HepG2 (cell line): Measurements from ENCODE around the gene MARF1. TPM values are rescaled to one million over a fixed set of nuclear protein-coding genes. Genes with fewer than 3 reads are reported as not detected.
A peak's percentile ranks its signal among the peaks of the same experiment; 100 is the strongest.

Source experiments
- AKAP8 ChIP-seq: sonication (generic); formaldehyde crosslinking; IDR thresholded peaks from 2 replicates; pipeline ENCODE4 v1.5.1; 2020; ENCODE audit warnings: mild to moderate bottlenecking, missing genetic modification reagents
- FOSL2 ChIP-seq: sonication (generic); formaldehyde crosslinking; IDR thresholded peaks from 2 replicates; pipeline ENCODE4 v1.4.0; 2020; ENCODE audit warnings: missing genetic modification reagents
- GABPB1 ChIP-seq: IDR thresholded peaks from 2 replicates; pipeline ENCODE4 v1.6.1; 2016; ENCODE audit warnings: mild to moderate bottlenecking, missing genetic modification reagents, moderate library complexity, missing compliant biosample characterization
- HNF1B ChIP-seq: sonication (generic); formaldehyde crosslinking; IDR thresholded peaks from 2 replicates; pipeline ENCODE4 v1.5.1; 2020; ENCODE audit warnings: mild to moderate bottlenecking, moderate library complexity, missing genetic modification reagents
- KAT8 ChIP-seq: IDR thresholded peaks from 2 replicates; pipeline ENCODE4 v1.6.1; 2016; ENCODE audit warnings: missing genetic modification reagents, missing compliant biosample characterization
- KMT2B ChIP-seq: IDR thresholded peaks from 2 replicates; pipeline ENCODE4 v1.6.1; 2016; ENCODE audit warnings: missing genetic modification reagents, missing compliant biosample characterization
- MAFK ChIP-seq, 2 experiments: IDR thresholded peaks in 1 of 2; conservative IDR thresholded peaks in 1 of 2; 2 replicates each; pipeline ENCODE4 v1.6.1; 2011; ENCODE audit warnings: improper control_type of control experiment in 2 of 2, low read length in 2 of 2
- NPAS2 ChIP-seq: sonication (generic); formaldehyde crosslinking; IDR thresholded peaks from 2 replicates; pipeline ENCODE4 v1.8.0; 2022; ENCODE audit warnings: mild to moderate bottlenecking, missing genetic modification reagents, borderline replicate concordance
- RBFOX2 ChIP-seq: fragments of 200-400 bp; formaldehyde crosslinking; IDR thresholded peaks from 2 replicates; pipeline ENCODE4 v1.6.1; 2017; ENCODE audit warnings: low read depth, mild to moderate bottlenecking, low read length
- RFX5 ChIP-seq: IDR thresholded peaks from 2 replicates; pipeline ENCODE4 v1.6.1; 2011; ENCODE audit warnings: low read depth, low read length, improper control_type of control experiment
- SIN3B ChIP-seq: fragments of 150-350 bp; IDR thresholded peaks from 2 replicates; pipeline ENCODE4 v1.6.1; 2014; ENCODE audit warnings: low read length
- SMC3 ChIP-seq: IDR thresholded peaks from 2 replicates; pipeline ENCODE4 v1.6.1; 2011; ENCODE audit warnings: low read length, improper control_type of control experiment
- XRCC5 ChIP-seq: fragments of 200-400 bp; formaldehyde crosslinking; optimal IDR thresholded peaks from 2 replicates; pipeline ENCODE3; 2017; ENCODE audit warnings: mild to moderate bottlenecking, low read length
- ZFP36L1 ChIP-seq: sonication (generic); formaldehyde crosslinking; IDR thresholded peaks from 2 replicates; pipeline ENCODE4 v1.8.0; 2022; ENCODE audit warnings: mild to moderate bottlenecking, missing genetic modification reagents, moderate library complexity
- ZNF234 ChIP-seq: sonication (generic); formaldehyde crosslinking; conservative IDR thresholded peaks from 2 replicates; pipeline ENCODE4 v1.5.1; 2020; ENCODE audit warnings: mild to moderate bottlenecking, missing genetic modification reagents
- ZNF431 ChIP-seq: sonication (generic); formaldehyde crosslinking; IDR thresholded peaks from 2 replicates; pipeline ENCODE4 v1.9.0; 2022; ENCODE audit warnings: missing genetic modification reagents, low read depth, mild to moderate bottlenecking, borderline replicate concordance
- ZNF530 ChIP-seq: sonication (generic); formaldehyde crosslinking; IDR thresholded peaks from 2 replicates; pipeline ENCODE4 v1.5.0; 2020; ENCODE audit warnings: low read depth, mild to moderate bottlenecking, missing genetic modification reagents
- ZNF552 ChIP-seq: sonication (generic); formaldehyde crosslinking; IDR thresholded peaks from 2 replicates; pipeline ENCODE4 v1.9.0; 2022; ENCODE audit warnings: missing genetic modification reagents, mild to moderate bottlenecking, borderline replicate concordance
- ZNF605 ChIP-seq: sonication (generic); formaldehyde crosslinking; IDR thresholded peaks from 2 replicates; pipeline ENCODE4 v1.8.0; 2022; ENCODE audit warnings: mild to moderate bottlenecking, missing genetic modification reagents
- ZNF672 ChIP-seq: sonication (generic); formaldehyde crosslinking; IDR thresholded peaks from 2 replicates; pipeline ENCODE4 v1.8.1; 2022; ENCODE audit warnings: missing genetic modification reagents
- ZSCAN30 ChIP-seq: sonication (generic); formaldehyde crosslinking; IDR thresholded peaks from 2 replicates; pipeline ENCODE4 v1.5.0; 2020; ENCODE audit warnings: mild to moderate bottlenecking, missing genetic modification reagents
- ZZZ3 ChIP-seq: sonication (generic); formaldehyde crosslinking; IDR thresholded peaks from 2 replicates; pipeline ENCODE4 v1.4.0; 2020; ENCODE audit warnings: missing genetic modification reagents, mild to moderate bottlenecking, borderline replicate concordance
- polyA plus RNA-seq, 8 experiments: library from polyadenylated mRNA; depleted of rRNA in 3 of 8; stranded (reverse) in 7 of 8; unstranded in 1 of 8; fragments of >200 nt; fragmentation: Illumina TruSeq in 4 of 8; extraction: Trizol in 4 of 8; gene quantifications; 2 replicates each; pipeline versions ENCODE4 v1.2.1 to v1.2.3, GENCODE V29; 2011 to 2016; ENCODE audit warnings: low read depth in 4 of 8, missing spikeins in 1 of 8, mixed read lengths in 1 of 8; ENCODE audit not compliant: insufficient read depth in 1 of 8
- total RNA-seq, 5 experiments: library from RNA; depleted of rRNA; stranded (reverse); fragments of >200 nt; fragmentation: Illumina TruSeq; extraction: Trizol; gene quantifications; 2 replicates each; pipeline ENCODE4 v1.2.3, GENCODE V29; 2016; ENCODE audit warnings: low read depth in 1 of 5
- TF ChIP-seq, protein P1 (sequence below): IDR thresholded peaks from 2 replicates; pipeline ENCODE4 v1.6.1; 2016
- TF ChIP-seq, protein P2 (sequence below): sonication (generic); formaldehyde crosslinking; IDR thresholded peaks from 2 replicates; pipeline ENCODE4 v1.5.0; 2020; ENCODE audit warnings: missing genetic modification reagents, mild to moderate bottlenecking, borderline replicate concordance
- TF ChIP-seq, protein P3 (sequence below): sonication (generic); formaldehyde crosslinking; IDR thresholded peaks from 2 replicates; pipeline ENCODE4 v1.5.1; 2020; ENCODE audit warnings: missing genetic modification reagents, mild to moderate bottlenecking, borderline replicate concordance

The MARF1 gene
- total and polyA plus RNA-seq, 2 of the 13 experiments (the other 11 are each of a cell fraction or from before 2014, with no cell fraction given): 8.7 to 20.7 TPM

- TF ChIP-seq HNF1B (CRISPR knock-in tag): peak; percentile 97
- TF ChIP-seq MAFK (conservative IDR thresholded peaks at IDR 0.05 in 1 of 2, IDR thresholded peaks at IDR 0.05 in 1 of 2; ENCODE audit: low read length in 2 of 2): no peak
- TF ChIP-seq, protein P1, sequence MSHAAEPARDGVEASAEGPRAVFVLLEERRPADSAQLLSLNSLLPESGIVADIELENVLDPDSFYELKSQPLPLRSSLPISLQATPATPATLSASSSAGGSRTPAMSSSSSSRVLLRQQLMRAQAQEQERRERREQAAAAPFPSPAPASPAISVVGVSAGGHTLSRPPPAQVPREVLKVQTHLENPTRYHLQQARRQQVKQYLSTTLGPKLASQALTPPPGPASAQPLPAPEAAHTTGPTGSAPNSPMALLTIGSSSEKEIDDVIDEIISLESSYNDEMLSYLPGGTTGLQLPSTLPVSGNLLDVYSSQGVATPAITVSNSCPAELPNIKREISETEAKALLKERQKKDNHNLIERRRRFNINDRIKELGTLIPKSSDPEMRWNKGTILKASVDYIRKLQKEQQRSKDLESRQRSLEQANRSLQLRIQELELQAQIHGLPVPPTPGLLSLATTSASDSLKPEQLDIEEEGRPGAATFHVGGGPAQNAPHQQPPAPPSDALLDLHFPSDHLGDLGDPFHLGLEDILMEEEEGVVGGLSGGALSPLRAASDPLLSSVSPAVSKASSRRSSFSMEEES (CRISPR knock-in tag): peak; percentile 94
- TF ChIP-seq, protein P2, sequence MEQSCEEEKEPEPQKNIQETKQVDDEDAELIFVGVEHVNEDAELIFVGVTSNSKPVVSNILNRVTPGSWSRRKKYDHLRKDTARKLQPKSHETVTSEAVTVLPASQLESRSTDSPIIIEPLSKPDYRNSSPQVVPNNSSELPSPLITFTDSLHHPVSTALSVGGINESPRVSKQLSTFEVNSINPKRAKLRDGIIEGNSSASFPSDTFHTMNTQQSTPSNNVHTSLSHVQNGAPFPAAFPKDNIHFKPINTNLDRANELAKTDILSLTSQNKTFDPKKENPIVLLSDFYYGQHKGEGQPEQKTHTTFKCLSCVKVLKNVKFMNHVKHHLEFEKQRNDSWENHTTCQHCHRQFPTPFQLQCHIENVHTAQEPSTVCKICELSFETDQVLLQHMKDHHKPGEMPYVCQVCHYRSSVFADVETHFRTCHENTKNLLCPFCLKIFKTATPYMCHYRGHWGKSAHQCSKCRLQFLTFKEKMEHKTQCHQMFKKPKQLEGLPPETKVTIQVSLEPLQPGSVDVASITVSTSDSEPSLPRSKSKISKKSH: no peak
- TF ChIP-seq, protein P3, sequence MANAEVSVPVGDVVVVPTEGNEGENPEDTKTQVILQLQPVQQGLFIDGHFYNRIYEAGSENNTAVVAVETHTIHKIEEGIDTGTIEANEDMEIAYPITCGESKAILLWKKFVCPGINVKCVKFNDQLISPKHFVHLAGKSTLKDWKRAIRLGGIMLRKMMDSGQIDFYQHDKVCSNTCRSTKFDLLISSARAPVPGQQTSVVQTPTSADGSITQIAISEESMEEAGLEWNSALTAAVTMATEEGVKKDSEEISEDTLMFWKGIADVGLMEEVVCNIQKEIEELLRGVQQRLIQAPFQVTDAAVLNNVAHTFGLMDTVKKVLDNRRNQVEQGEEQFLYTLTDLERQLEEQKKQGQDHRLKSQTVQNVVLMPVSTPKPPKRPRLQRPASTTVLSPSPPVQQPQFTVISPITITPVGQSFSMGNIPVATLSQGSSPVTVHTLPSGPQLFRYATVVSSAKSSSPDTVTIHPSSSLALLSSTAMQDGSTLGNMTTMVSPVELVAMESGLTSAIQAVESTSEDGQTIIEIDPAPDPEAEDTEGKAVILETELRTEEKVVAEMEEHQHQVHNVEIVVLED: peak; percentile 67
- peak; percentile 77 for TF ChIP-seq GABPB1
- TF ChIP-seq AKAP8 (CRISPR knock-in tag): peak; percentile 50; the same call in 1 of the 2 replicates
- no peak for TF ChIP-seq ZNF530
- peak; percentile 97 for TF ChIP-seq KAT8 (CRISPR knock-in tag)
- TF ChIP-seq XRCC5: peak; percentile 98
- TF ChIP-seq ZNF234 (CRISPR knock-in tag): no peak
- peak; percentile 96 for TF ChIP-seq FOSL2 (CRISPR knock-in tag)
- no peak for TF ChIP-seq ZNF552
- TF ChIP-seq SMC3: peak; percentile 76
- no peak for TF ChIP-seq ZNF672
- TF ChIP-seq SIN3B: no peak
- no peak for TF ChIP-seq ZSCAN30 (CRISPR knock-in tag)
- TF ChIP-seq RBFOX2: no peak
- no peak for TF ChIP-seq RFX5
- peak; percentile 94 for TF ChIP-seq ZNF605
- no peak; the same call in 1 of the 2 replicates for TF ChIP-seq ZFP36L1 (CRISPR knock-in tag)
- peak; percentile 90; the same call in 1 of the 2 replicates for TF ChIP-seq ZNF431 (CRISPR knock-in tag)
- TF ChIP-seq NPAS2 (CRISPR knock-in tag): 0 out of 2 replicates have a peak, but pooled peaks have one; percentile 89
- TF ChIP-seq KMT2B (CRISPR knock-in tag): peak; percentile 90
- TF ChIP-seq ZZZ3 (CRISPR knock-in tag): peak; percentile 47; the same call in 1 of the 2 replicates
Measured at GRCh38 chr16:15672514-15673167, 29.7 kb upstream of the MARF1 start (continued).
